Ramos (cell line): ENCODE data around the gene MALL.
"Not testable (repeated sequence)": the region's sequence is repeated elsewhere in the genome, so short reads cannot be mapped to it uniquely, and the experiment has no call there.

Experiments used
- in situ Hi-C: fragments of 300-500 bp; cut with MboI; formaldehyde crosslinking; loops from one replicate; pipeline ENCODE4 v1.14.3; 2022; ENCODE audit warnings: low sequenced_read_pairs; ENCODE audit not compliant: unreplicated experiment

The MALL gene

DNA sequence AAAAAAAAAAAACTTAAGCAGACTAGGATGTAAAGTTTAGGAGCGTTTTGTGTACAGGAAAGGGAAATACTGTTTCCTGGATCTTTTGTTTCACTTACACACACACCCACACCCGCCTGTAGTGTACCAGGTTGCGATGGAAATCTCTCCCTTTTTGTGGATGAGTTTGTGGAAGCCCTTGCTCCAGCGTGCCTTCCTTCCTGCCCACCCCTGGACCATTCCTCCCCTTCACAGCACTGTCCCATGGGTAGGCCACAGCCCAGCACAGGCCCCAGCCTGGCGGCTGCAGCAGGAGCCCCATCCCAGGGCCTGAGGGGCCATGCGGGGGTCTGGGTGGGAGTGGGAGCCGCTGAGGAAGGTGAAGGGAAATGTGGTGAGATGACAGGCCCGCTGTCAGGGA is 15.1 kb downstream of the MALL start:
- in situ Hi-C loops, result no loop called here

DNA sequence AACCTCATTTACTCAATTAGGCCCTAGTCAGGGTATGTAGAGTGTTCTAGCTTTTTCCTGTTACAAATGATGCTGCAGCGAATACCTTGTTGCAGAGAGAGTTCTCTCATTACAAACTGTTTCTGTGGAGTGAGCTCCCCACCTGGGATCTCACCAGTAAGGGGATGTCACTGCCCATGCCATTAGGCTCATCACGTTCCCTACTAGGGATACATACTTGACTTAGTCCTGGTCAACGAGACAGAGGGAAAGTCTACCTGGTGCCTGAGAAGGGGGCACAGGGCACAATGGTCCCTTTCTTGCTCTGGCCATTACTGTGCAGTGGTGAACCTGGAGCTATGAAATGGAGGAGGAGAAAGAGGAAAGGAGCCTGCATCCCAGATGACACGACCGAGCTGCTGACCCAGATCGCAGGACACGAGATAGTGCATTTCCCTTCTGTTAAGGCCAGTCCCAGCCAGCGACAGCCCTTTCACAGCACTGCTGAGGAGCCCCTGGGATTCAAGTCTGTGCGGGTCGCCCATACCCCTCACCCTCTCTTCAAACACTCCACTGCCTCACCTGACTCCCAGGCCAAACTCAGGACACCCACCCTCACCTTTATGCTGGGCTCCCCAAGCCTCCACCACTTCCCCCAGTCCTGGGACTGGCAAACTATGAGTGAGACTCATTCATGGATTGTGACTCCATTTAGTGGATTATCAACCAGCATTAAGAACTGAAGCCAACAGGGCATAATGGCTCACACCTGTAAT is 16.0 kb downstream of the MALL start:
- in situ Hi-C loops, result no loop called here

DNA sequence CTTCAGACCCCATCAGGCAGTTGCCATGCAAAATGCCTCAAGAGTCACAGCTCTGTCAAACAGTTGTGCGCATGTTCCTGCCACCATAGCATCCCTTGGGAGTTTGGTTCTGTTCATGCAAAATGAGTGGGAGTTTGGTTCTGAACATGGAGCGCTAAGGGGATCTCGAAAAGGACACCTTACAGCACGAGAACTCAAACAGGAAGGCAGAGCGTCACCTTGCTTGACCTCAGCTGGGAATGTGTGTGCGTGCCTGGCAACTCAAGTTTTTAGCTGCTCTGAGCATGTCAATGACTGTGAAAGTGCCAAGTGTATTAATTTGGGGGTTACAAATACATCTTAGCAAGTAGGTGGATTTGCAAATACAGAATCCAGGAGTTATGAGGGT is 16.6 kb downstream of the MALL start:
- in situ Hi-C loops, result no loop called here

DNA sequence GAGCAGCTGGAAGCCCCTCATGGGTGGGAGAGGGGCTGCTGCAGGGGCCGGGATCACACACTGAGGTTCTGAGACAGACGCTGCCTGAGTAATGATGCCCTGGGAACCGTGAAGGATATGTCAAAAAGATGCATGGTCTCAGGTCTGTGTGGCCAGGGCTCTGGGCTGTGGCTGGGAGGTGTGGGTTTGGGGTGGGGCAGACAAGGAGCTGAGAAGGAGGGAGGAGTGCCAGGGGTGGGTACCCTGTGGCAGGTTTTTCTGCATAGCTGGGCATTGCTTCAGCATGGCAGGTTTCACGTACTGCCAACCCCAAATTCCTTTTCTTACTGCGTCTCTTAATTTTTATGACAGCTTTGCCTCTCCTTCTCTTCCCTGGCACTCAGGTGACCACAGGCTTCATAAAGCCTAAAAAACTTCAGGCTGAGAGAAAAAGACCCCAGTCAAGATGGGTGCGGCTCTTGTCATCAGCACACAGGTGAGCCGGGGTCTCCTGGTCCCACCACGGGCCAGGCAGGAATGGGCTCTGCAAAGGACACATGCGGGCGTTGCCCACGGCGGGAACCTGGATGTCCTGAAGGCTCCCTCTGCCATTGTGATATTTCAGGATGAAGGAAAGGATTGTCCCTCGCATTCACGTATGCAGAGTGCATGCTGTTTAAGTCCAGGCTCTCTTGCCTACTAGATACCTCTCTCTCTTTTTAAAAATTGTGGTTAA is 18.0 kb downstream of the MALL start:
- in situ Hi-C loops, result no loop called here

DNA sequence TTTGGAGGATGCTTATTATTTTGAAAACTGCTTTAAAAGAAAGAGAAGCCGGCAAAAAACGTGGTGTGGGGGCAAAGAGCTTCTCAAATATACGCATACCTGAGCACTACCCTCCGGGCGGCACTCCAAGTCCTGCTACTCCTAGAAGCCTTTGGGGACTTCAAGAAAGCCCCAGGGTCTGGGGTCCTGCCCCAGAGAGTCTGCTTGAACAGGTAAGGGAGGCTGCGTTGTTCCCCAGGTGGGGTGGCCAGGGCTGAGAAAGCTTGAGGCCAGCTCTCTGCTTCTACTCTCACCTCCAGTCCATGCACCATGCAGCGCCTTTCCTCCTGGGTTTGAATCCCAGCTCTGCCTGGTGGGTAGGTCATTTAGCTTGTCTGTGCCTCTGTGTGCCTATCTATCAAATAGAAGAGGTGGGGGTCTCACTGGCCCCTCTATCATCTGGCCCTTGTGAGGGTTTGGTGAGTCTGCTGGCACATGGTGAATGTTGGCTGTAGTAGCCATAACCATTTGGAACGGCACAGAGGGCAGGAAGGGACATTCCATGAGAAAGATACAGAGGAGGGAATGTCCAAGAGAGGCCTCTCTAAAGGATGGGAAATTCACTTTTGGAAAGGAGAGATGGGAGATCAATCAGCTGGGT is 19.5 kb downstream of the MALL start:
- in situ Hi-C loops, result no loop called here

DNA sequence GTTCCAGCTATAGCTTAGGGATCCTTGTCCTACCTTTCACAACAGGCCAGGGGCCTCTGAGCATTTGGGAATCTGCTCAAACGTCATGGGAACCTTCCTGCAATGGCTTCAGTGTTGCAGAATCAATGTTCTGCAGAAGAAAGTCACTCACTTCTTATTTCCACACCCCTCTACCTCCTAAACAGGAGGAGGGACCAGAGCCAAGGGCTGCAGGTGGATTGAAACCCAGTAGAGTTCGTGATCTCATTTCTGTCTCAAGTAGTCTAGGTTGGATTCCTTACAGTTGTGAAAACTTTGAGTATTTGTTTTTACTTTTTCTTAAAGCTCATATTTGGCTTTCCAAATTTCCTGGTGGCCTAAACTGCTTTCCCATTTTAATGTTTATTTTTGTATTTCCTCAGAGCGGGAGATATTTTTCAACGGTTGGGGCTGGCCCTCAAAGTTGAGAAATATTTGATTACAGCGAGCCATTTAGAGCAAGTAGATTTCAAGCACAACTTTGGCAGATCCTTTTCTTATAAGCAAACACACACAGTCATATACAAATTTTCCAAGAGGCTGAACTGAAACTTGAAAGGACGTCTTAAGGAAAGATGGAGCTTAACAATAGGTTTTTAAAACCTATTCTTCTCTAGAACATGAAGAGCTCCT is 20.6 kb downstream of the MALL start:
- in situ Hi-C loops, result not testable (repeated sequence)

DNA sequence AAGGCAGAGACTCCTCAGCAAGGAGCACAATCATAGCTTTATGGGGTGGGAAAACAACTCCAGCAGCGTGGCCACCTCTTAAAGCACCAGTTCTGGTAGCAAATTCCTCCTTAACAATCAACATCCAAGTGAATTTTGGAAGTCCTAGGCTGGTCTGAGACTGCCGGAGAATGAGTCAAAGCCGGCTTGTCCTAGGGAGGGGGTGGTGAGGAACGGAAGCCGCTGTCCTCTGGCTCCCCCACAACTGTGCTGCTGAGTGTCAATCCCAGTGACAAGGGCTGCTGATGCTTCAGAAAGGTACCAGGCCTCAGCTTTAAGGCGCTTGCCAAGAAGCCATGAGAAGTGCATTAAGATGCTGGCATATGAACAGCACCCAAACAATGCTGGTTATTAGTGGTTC is 21.7 kb downstream of the MALL start:
- in situ Hi-C loops, result not testable (repeated sequence)

DNA sequence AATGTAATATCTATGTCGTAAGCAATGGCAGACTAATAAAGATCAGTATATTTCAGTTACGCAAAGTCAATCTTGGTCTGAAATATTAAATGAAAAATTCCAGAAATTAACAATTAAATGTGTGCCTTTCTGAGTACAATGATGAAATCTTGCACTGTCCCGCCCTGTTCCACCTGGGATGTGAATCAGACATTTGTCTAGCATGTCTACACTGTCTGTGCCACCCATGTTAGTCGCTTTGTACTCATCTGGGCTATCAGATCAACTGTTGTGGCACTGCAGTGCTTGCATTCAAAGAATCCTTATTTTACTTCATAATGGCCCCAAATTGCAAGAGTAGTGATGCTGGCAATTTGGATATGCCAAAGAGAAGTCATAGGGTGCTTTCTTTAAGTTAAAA is 25.5 kb downstream of the MALL start:
- in situ Hi-C loops, result not testable (repeated sequence)

DNA sequence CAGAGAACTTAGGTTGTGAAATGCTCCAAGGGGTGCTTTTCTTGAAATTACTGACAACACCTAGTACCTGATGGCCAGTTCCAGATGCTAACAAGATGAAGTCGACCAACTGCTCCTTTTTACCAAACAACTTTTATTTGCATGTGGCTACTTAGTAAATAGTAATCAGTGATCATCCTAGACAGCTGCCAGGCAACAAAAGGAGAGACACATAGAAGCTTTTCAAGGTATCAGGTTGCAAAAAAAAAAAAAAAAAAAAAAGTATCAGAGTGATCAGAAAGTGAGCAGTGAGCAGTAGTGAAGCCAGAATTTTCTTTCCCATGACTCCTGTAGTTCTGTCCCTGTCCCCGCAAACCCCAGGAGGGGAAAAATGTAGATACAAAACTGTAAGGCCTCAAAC is 31.9 kb downstream of the MALL start:
- in situ Hi-C loops, result not testable (repeated sequence)

DNA sequence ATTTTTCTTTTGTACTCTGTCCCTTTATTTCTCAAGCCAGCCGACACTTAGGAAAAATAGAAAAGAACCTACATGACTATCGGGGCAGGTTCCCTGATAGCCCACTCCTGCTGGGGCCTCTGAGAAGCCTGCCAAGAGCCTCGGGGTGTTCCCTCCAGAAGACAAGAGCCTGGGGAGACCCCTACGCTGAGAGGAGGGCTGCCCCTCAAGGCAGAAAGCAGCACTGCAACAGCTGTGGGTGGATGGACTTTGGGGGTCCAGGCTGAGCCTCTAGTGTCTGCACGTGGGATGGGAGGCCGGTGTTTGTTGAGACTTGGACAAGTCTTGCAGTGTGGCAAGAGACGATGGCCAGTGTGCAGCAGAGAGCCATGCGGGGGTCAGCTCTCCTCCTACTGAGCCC is 32.5 kb downstream of the MALL start:
- in situ Hi-C loops, result not testable (repeated sequence)

DNA sequence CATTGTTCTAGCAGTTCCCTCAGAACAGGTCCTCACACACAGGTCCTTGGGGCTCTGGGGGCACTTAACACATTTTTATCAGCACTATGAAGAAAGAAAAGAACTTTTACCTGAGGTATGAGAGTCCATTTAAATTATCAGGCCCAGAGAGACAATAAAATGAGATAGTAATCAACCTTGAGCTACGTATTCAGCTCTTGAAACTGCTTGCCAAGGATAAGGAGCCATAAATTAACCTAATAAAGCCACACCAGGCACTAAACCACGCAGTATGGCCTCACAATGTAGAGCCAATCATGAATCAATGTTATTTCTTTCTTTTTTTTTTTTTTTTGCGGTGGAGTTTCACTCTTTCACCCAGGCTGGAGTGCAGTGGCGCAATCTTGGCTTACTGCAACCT is 37.5 kb downstream of the MALL start:
- in situ Hi-C loops, result not testable (repeated sequence)

DNA sequence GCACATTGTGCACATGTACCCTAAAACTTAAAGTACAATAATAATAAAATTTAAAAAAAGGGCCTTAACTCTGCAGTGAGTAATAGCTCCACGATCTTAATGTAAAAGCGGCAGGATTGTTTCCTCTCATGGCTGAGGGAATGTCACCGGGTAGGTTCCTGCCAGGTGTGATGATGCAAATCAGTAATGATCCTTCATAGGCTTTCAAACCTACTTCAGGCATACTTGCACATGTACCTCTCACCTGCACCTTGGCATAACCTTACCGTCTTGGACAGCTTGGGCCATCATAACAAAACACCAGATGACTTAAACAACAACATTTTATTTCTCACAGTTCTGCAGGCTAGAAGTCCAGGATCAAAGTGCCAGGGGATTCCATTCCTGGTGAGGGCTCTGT is 39.7 kb downstream of the MALL start:
- in situ Hi-C loops, result not testable (repeated sequence)

DNA sequence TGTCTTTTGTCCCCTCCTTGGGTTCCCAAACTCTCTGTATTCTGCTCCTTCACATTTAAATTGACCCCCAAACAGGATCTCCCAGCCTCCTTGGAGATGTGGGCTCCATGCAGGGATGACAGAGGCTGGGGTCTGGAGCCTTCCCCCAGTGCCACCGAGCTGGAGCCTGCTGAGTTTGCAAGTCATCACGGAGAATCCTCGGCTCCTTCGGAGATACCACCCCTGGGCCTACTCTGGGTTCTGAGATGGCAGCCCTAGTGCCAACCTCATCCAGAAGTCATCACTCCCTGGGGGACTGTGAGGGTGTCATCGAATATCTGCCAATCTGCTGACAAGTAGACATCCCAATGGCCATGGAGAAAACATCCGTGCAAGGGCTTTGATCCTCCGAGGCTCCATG is 45.8 kb downstream of the MALL start:
- in situ Hi-C loops, result not testable (repeated sequence)

DNA sequence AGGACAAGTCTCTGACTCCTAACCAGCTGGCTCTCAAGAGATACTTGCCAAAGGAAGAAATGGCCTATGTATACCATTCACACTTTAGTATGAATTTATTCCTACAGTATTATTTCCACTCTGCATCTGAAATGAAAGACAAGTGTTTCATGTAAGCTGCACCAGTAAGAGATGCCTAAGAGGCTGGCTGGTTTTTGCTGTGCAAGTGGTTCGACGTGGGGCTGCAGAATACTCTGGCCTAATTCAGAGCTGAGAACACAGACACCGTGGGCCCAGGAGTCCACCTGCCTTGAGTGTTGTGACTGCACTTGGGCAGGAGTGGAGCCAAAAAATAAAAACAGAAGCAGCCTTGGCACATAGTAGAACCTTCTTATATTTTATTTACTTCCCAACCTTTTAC is 47.5 kb downstream of the MALL start:
- in situ Hi-C loops, result not testable (repeated sequence)

DNA sequence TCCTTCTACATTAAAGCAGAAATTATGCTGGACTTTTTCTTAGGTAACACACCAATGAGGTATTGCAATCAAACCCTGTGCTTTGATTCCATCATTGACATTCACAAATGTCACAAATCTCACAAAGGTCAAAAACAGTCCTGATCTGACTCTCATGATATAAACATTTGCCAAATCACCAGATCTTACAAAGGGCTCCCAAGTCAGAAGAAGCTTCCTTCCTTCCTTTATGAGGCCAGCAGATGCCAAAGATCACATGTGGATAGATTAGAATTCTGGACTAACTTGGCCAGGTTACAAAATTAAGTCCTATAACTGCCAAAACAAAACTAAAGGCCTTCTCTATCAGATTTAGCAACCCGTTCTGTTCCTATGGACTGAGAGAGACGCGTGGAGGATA is 53.3 kb downstream of the MALL start:
- in situ Hi-C loops, result not testable (repeated sequence)

DNA sequence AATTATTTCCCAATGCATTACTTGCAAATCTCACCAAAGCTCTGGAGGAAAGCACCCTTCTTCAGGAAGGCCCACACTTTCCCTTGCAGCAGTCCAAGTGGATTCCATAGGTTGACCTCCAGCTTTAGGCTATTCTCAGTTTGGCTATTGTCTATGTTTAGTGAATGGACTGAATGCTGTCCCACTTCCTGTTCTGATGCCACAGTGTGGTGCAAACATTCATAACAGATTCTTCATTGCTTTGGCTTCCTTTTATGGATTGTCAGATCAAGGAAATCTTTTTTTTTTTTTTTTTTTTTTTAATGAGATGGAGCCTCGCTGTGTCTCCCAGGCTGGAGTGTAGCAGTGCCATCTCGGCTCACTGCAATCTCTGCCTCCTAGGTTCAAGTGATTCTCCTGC is 55.1 kb downstream of the MALL start:
- in situ Hi-C loops, result not testable (repeated sequence)

DNA sequence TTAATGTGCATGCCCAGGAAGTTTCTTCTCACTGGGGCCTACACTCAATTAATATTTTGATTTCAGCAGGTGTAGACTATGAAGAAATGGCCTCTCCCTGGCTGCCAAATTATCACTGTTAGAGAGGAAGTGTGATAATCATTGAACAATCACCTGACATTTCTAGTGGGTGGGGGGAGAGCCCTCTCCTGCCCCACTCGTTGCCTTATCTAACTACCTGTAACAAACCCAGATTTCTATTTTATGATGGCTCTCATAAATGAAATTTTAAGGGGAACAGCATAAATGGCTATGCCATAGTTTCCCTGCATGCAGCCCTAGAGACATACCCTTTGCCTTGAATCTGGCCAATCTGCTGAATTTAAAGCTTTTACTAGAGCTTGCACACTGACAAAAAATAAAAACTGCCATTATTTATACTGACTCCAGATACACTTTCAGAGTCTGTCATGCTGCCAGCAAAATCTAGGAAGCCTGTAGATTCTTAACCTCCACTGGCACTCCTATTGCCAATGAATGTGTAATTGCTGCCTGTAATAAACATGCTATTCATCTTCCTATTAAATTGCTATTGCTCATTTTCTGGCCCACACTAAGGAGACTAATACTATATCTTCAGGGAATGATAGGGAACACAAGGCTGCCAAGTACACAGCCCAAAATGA is 55.8 kb downstream of the MALL start:
- in situ Hi-C loops, result not testable (repeated sequence)

DNA sequence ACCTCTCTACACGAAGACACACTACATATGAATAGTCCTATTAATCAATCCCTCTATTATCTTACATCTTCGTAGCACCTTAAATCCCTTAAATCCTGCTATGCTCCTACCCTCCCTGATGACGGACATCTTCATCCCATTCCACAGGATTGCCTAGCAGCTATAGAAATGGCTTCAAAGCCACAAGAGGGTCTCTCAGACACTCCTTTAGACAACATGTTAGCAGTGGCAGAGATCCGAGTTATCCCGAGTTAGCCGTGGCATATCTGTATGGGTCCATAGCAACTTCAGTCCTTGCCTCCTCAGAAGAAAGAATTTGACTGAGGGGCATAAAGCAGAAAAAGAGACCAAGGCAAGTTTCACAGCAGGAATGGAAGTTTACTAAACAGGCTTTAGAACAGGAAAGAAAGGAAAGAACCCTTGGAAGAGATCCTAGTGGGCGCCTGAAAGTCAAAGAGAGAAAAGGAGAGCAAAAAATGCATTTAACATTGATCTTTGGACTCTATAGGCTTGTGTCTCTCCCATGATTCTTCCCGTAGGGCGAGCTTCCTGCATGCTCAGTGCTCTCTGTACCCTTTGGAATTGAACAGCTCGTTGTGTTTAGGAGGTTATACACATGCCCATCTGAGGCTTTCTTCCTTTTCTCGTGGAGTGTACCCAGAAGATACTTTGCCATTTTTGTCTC is 56.5 kb downstream of the MALL start:
- in situ Hi-C loops, result not testable (repeated sequence)

DNA sequence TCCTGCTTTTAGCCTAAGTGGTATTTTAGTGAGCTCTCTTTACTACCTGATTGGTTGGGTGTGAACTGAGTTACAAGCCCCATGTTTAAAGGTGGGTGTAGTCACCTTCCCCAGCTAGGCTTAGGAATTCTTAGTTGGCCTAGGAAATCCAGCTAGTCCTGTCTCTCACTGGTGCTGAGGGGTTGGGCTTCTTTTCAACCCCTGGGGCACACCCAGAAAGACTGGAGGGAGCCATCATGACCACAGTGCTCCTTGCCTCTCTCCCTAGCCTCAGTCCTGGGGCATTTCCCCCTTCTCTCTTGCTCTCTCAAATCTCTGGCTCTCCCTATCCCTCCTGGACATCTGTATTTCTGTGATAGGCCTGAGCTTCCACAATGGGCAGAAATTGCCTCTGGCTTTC is 57.6 kb downstream of the MALL start:
- in situ Hi-C loops, result not testable (repeated sequence)
